ENCODE results near the gene RBM38. TPM values are rescaled to one million over a fixed set of nuclear protein-coding genes. Genes with fewer than 3 reads are reported as not detected.

RBM38 gene
- total and polyA plus RNA-seq, 9 of the 15 experiments (the other 6 are each of a cell fraction or from before 2014, with no cell fraction given) = 0.28 to 82.4 (median 33.2) TPM

DNA sequence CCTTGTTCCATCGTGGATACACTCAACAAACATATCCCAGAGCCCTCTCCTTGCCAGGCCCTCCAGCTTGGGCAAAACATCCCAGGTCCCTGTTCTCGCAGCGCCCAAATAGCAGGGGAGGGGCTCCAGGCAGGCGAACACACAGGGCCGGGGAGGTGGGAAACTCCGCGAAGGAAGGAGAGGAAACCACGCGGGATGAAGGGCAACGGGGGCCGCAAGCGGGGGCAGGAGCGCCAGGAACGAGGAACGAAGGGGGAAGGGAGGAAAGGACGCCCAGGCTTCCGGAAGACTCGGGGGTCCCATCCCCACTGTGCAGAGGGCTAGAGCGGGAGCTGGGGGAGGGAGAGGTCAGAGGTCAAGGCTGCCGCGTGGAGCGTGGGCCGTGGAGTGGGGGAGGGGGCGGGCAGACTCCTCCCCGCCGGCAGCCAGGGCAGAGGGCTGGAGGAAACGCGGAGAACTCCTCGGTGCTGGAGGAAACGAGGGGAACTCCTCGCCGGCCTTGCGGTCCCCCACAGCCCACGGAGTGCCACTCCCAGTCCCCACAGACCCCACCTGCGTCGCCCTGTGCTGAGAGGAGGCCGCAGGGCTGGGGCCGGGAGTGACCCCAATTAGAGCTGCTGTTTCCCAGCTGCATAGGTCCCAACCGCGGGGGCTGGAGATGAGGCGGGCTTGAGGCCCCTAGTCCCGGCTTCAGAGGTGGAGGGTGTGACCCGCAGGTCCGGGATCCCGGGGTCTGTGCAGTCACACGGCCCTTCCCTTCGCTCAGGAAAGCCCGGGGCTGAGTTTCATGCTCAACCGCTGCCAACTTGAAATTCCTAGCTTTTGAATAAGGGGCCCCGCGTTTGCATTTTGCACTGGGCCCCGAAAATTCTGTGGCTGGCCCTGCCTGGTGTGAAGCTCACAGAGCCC lies 1.2 kb upstream of the RBM38 start (continued):
- TF ChIP-seq, protein P1, sequence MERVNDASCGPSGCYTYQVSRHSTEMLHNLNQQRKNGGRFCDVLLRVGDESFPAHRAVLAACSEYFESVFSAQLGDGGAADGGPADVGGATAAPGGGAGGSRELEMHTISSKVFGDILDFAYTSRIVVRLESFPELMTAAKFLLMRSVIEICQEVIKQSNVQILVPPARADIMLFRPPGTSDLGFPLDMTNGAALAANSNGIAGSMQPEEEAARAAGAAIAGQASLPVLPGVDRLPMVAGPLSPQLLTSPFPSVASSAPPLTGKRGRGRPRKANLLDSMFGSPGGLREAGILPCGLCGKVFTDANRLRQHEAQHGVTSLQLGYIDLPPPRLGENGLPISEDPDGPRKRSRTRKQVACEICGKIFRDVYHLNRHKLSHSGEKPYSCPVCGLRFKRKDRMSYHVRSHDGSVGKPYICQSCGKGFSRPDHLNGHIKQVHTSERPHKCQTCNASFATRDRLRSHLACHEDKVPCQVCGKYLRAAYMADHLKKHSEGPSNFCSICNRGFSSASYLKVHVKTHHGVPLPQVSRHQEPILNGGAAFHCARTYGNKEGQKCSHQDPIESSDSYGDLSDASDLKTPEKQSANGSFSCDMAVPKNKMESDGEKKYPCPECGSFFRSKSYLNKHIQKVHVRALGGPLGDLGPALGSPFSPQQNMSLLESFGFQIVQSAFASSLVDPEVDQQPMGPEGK (CRISPR knock-in tag; IDR thresholded peaks at IDR 0.05; ENCODE audit: borderline replicate concordance) = no peak
- TF ChIP-seq CXXC5 (CRISPR knock-in tag; IDR thresholded peaks at IDR 0.05) (peak; percentile 23), HNRNPLL (IDR thresholded peaks at IDR 0.05; ENCODE audit: low read depth, low read length, poor library complexity, severe bottlenecking) (peak; percentile 29), MAZ (CRISPR knock-in tag; conservative IDR thresholded peaks at IDR 0.05 in 1 of 2, IDR thresholded peaks at IDR 0.05 in 1 of 2) (peak in 1 of 2 experiments; percentile 42; a peak in 2 of 4 replicates), ZNF398 (CRISPR knock-in tag; IDR thresholded peaks at IDR 0.05) (no peak), SETDB1 (IDR thresholded peaks at IDR 0.05; ENCODE audit: low read length) (no peak), BRF2 (IDR thresholded peaks at IDR 0.05; ENCODE audit: borderline replicate concordance, insufficient read depth, insufficient read length) (no peak), ZNF184 (CRISPR knock-in tag; IDR thresholded peaks at IDR 0.05) (no peak), ZNF445 (CRISPR knock-in tag; IDR thresholded peaks at IDR 0.05; ENCODE audit: low read depth) (no peak), PTRF (tag; IDR thresholded peaks at IDR 0.05) (no peak)
- TF ChIP-seq, protein P2, sequence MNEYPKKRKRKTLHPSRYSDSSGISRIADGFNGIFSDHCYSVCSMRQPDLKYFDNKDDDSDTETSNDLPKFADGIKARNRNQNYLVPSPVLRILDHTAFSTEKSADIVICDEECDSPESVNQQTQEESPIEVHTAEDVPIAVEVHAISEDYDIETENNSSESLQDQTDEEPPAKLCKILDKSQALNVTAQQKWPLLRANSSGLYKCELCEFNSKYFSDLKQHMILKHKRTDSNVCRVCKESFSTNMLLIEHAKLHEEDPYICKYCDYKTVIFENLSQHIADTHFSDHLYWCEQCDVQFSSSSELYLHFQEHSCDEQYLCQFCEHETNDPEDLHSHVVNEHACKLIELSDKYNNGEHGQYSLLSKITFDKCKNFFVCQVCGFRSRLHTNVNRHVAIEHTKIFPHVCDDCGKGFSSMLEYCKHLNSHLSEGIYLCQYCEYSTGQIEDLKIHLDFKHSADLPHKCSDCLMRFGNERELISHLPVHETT (CRISPR knock-in tag; conservative IDR thresholded peaks at IDR 0.05 in 1 of 2, IDR thresholded peaks at IDR 0.05 in 1 of 2) = no peak; a peak in 1 of 4 replicates
